GM12878 (cell line): ENCODE measurements around the gene RALGAPA2. TPM values are rescaled to one million over a fixed set of nuclear protein-coding genes. Genes with fewer than 3 reads are reported as not detected.

Source experiments
- CBFB ChIP-seq: IDR thresholded peaks from 2 replicates; pipeline ENCODE4 v1.6.1; 2016; ENCODE audit warnings: antibody characterized with exemption, low read depth
- CEBPB ChIP-seq, 2 experiments: fragments of 150-350 bp in 1 of 2; IDR thresholded peaks; 2 replicates each; pipeline ENCODE4 v1.6.1; 2012 to 2014; ENCODE audit warnings: low read depth in 2 of 2, low read length in 2 of 2, borderline replicate concordance in 1 of 2, inconsistent platforms in 1 of 2
- CHD2 ChIP-seq: IDR thresholded peaks from 2 replicates; pipeline ENCODE4 v1.6.1; 2011; ENCODE audit warnings: low read depth, low read length, improper control_type of control experiment, borderline replicate concordance
- GATAD2B ChIP-seq: fragments of 450-650 bp; conservative IDR thresholded peaks from 2 replicates; pipeline ENCODE4 v1.6.1; 2017; ENCODE audit warnings: low read depth, mild to moderate bottlenecking, moderate library complexity
- HDAC6 ChIP-seq: fragments of 200-600 bp; sonication (generic); IDR thresholded peaks from one replicate; pipeline ENCODE4 v1.8.0; 2017; ENCODE audit warnings: antibody characterized with exemption; ENCODE audit not compliant: unreplicated experiment
- JUNB ChIP-seq: IDR thresholded peaks from 2 replicates; pipeline ENCODE4 v1.6.1; 2016; ENCODE audit warnings: antibody characterized with exemption, mild to moderate bottlenecking
- JUND ChIP-seq: IDR thresholded peaks from 2 replicates; pipeline ENCODE4 v1.6.1; 2012; ENCODE audit warnings: low read depth, mild to moderate bottlenecking, low read length, improper control_type of control experiment, moderate library complexity
- KAT2A ChIP-seq: conservative IDR thresholded peaks from 2 replicates; pipeline ENCODE4 v1.6.1; 2011; ENCODE audit warnings: low read depth, low read length; ENCODE audit not compliant: control insufficient read depth
- MTA3 ChIP-seq: IDR thresholded peaks from 2 replicates; pipeline ENCODE4 v1.6.1; 2012; ENCODE audit warnings: low read length, inconsistent platforms, borderline replicate concordance
- MYC ChIP-seq: IDR thresholded peaks from 2 replicates; pipeline ENCODE4 v1.6.1; 2011; ENCODE audit warnings: mild to moderate bottlenecking, low read length, moderate library complexity, inconsistent platforms; ENCODE audit not compliant: insufficient read depth, insufficient replicate concordance, insufficient read length, severe bottlenecking
- NKRF ChIP-seq: fragments of 450-650 bp; conservative IDR thresholded peaks from 2 replicates; pipeline ENCODE4 v1.6.1; 2017; ENCODE audit warnings: mild to moderate bottlenecking, moderate library complexity
- NR2C2 ChIP-seq: IDR thresholded peaks from 2 replicates; pipeline ENCODE4 v1.6.1; 2011; ENCODE audit warnings: borderline replicate concordance, low read depth; ENCODE audit not compliant: control insufficient read depth, insufficient read length
- NR2F1 ChIP-seq: fragments of 450-650 bp; conservative IDR thresholded peaks from 2 replicates; pipeline ENCODE4 v1.6.1; 2017; ENCODE audit warnings: mild to moderate bottlenecking
- RAD51 ChIP-seq: fragments of 450-650 bp; IDR thresholded peaks from 2 replicates; pipeline ENCODE4 v1.6.1; 2016; ENCODE audit warnings: moderate library complexity, mild to moderate bottlenecking, inconsistent platforms
- RB1 ChIP-seq: fragments of 450-650 bp; formaldehyde crosslinking; IDR thresholded peaks from 2 replicates; pipeline ENCODE4 v1.6.1; 2017; ENCODE audit warnings: mild to moderate bottlenecking, borderline replicate concordance
- SIN3A ChIP-seq: IDR thresholded peaks from 2 replicates; pipeline ENCODE4 v1.6.1; 2012; ENCODE audit warnings: low read depth, low read length, improper control_type of control experiment
- SPI1 ChIP-seq: IDR thresholded peaks from 2 replicates; pipeline ENCODE4 v1.6.1; 2011; ENCODE audit warnings: low read depth, mild to moderate bottlenecking, low read length, moderate library complexity, borderline replicate concordance; ENCODE audit not compliant: insufficient read depth
- STAT3 ChIP-seq: IDR thresholded peaks from 2 replicates; pipeline ENCODE4 v1.6.1; 2011; ENCODE audit warnings: low read depth, low read length, improper control_type of control experiment
- TBL1XR1 ChIP-seq: IDR thresholded peaks from 2 replicates; pipeline ENCODE4 v1.6.1; 2012; ENCODE audit warnings: low read depth, low read length, improper control_type of control experiment
- USF2 ChIP-seq: IDR thresholded peaks from 2 replicates; pipeline ENCODE4 v1.6.1; 2011; ENCODE audit warnings: low read depth, low read length, improper control_type of control experiment, borderline replicate concordance
- YBX1 ChIP-seq: fragments of 450-650 bp; IDR thresholded peaks from 2 replicates; pipeline ENCODE4 v1.6.1; 2016; ENCODE audit warnings: antibody characterized with exemption
- polyA plus RNA-seq, 11 experiments: library from polyadenylated mRNA; depleted of rRNA in 4 of 11; unstranded in 6 of 11; stranded (reverse) in 5 of 11; fragments of >200 nt; fragmentation: Nextera tagmentation in 4 of 11; fragmentation: Illumina TruSeq in 1 of 11; extraction: Ambion mirVana in 4 of 11; extraction: Trizol in 1 of 11; gene quantifications; 1 replicate in 1 of 11; 2 replicates in 10 of 11; pipeline versions ENCODE4 v1.2.1 to v1.2.3, GENCODE V29; 2011 to 2016; ENCODE audit warnings: inconsistent platforms in 2 of 11, missing spikeins in 2 of 11, low read depth in 1 of 11
- total RNA-seq, 4 experiments: library from RNA; depleted of rRNA in 3 of 4; stranded (reverse); fragments of >200 nt in 3 of 4; fragmentation: Illumina TruSeq in 1 of 4; extraction: Trizol in 1 of 4; gene quantifications; 2 replicates each; pipeline versions ENCODE4 v1.2.1 to v1.2.3, GENCODE V29; 2013 to 2021
- TF ChIP-seq, protein P1 (sequence below): IDR thresholded peaks from 2 replicates; pipeline ENCODE4 v1.6.1; 2012; ENCODE audit warnings: low read depth, low read length, improper control_type of control experiment
- TF ChIP-seq, protein P2 (sequence below): IDR thresholded peaks from 2 replicates; pipeline ENCODE4 v1.6.1; 2012; ENCODE audit warnings: low read depth, low read length, improper control_type of control experiment
- TF ChIP-seq, protein P3 (sequence below): fragments of 450-650 bp; IDR thresholded peaks from 2 replicates; pipeline ENCODE4 v1.6.1; 2018; ENCODE audit warnings: borderline replicate concordance, mild to moderate bottlenecking; ENCODE audit not compliant: partially characterized antibody

The RALGAPA2 gene
- total and polyA plus RNA-seq, 10 of the 15 experiments (the other 5 are each of a cell fraction or from before 2014, with no cell fraction given), result 2.9 to 29.4 (median 19.6) TPM

- no peak for TF ChIP-seq TBL1XR1
- TF ChIP-seq CEBPB (IDR thresholded peaks at IDR 0.05; ENCODE audit: borderline replicate concordance in 1 of 2, low read depth in 2 of 2, low read length in 2 of 2), result no peak
- TF ChIP-seq STAT3, result no peak
- 0 out of 2 replicates have a peak, but pooled peaks have one; percentile 20 for TF ChIP-seq NR2F1
- TF ChIP-seq JUND, result no peak
- no peak for TF ChIP-seq RB1
- TF ChIP-seq KAT2A, result no peak
- no peak for TF ChIP-seq CHD2
- TF ChIP-seq MYC, result no peak
- no peak for TF ChIP-seq NKRF
- no peak for TF ChIP-seq CBFB
- TF ChIP-seq, protein P1, sequence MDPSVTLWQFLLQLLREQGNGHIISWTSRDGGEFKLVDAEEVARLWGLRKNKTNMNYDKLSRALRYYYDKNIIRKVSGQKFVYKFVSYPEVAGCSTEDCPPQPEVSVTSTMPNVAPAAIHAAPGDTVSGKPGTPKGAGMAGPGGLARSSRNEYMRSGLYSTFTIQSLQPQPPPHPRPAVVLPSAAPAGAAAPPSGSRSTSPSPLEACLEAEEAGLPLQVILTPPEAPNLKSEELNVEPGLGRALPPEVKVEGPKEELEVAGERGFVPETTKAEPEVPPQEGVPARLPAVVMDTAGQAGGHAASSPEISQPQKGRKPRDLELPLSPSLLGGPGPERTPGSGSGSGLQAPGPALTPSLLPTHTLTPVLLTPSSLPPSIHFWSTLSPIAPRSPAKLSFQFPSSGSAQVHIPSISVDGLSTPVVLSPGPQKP, result no peak
- TF ChIP-seq HDAC6, result no peak
- no peak for TF ChIP-seq YBX1
- TF ChIP-seq NR2C2, result no peak
- TF ChIP-seq JUNB, result peak; percentile 74
- TF ChIP-seq MTA3, result peak; percentile 86
- TF ChIP-seq, protein P2, sequence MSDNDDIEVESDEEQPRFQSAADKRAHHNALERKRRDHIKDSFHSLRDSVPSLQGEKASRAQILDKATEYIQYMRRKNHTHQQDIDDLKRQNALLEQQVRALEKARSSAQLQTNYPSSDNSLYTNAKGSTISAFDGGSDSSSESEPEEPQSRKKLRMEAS, result no peak
- TF ChIP-seq, protein P3, sequence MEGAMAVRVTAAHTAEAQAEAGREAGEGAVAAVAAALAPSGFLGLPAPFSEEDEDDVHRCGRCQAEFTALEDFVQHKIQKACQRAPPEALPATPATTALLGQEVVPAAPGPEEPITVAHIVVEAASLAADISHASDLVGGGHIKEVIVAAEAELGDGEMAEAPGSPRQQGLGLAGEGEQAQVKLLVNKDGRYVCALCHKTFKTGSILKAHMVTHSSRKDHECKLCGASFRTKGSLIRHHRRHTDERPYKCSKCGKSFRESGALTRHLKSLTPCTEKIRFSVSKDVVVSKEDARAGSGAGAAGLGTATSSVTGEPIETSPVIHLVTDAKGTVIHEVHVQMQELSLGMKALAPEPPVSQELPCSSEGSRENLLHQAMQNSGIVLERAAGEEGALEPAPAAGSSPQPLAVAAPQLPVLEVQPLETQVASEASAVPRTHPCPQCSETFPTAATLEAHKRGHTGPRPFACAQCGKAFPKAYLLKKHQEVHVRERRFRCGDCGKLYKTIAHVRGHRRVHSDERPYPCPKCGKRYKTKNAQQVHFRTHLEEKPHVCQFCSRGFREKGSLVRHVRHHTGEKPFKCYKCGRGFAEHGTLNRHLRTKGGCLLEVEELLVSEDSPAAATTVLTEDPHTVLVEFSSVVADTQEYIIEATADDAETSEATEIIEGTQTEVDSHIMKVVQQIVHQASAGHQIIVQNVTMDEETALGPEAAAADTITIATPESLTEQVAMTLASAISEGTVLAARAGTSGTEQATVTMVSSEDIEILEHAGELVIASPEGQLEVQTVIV, result no peak
- TF ChIP-seq RAD51, result no peak
- 0 out of 2 replicates have a peak, but pooled peaks have one; percentile 52 for TF ChIP-seq GATAD2B
- TF ChIP-seq SIN3A, result no peak
- TF ChIP-seq USF2, result no peak
- peak; percentile 98 for TF ChIP-seq SPI1
Measured at GRCh38 chr20:20690676-20691476, 21.6 kb downstream of the RALGAPA2 start (continued).
